NB4 (cell line): ENCODE results near the gene ARHGEF17.

ENCODE experiments used
- POLR2A ChIP-seq: IDR thresholded peaks from 2 replicates; pipeline ENCODE4 v1.6.1; 2011; ENCODE audit warnings: mild to moderate bottlenecking; ENCODE audit not compliant: insufficient read length; ENCODE audit errors: extremely low read depth
- TF ChIP-seq, protein P1 (sequence below): IDR thresholded peaks from one replicate; pipeline ENCODE4 v1.5.1; 2012; ENCODE audit warnings: low read depth, low read length

DNA sequence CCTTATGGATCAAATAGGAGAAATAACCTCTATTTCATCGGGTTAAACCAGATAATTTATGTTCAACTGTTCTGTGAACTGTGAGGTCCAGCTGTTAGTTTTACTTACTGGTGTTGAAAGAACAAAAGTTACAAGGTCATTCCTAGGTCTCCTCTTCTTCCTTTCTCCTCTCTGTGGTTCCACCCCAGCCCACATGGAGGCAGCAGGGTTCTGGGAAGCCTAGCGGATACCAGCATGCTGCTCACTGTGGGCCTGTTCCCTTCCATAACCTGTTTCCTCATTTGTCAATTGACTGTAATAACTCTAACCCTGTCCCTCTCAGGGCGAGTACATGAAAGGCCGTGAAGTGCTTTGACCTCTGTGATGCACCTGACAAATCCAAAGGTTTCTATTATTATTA, 96.0 kb downstream of the ARHGEF17 start:
- TF ChIP-seq, protein P1, sequence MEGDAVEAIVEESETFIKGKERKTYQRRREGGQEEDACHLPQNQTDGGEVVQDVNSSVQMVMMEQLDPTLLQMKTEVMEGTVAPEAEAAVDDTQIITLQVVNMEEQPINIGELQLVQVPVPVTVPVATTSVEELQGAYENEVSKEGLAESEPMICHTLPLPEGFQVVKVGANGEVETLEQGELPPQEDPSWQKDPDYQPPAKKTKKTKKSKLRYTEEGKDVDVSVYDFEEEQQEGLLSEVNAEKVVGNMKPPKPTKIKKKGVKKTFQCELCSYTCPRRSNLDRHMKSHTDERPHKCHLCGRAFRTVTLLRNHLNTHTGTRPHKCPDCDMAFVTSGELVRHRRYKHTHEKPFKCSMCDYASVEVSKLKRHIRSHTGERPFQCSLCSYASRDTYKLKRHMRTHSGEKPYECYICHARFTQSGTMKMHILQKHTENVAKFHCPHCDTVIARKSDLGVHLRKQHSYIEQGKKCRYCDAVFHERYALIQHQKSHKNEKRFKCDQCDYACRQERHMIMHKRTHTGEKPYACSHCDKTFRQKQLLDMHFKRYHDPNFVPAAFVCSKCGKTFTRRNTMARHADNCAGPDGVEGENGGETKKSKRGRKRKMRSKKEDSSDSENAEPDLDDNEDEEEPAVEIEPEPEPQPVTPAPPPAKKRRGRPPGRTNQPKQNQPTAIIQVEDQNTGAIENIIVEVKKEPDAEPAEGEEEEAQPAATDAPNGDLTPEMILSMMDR, result peak; percentile 53
- TF ChIP-seq POLR2A, result no peak
